HG03095 (cell line): Measurements from ENCODE around the gene RAB24.
"Not testable (repeated sequence)": the region's sequence is repeated elsewhere in the genome, so short reads cannot be mapped to it uniquely, and the experiment has no call there.

Experiments
- ATAC-seq: cut with Tn5 transposase; IDR thresholded peaks from one replicate; pipeline ENCODE4 v1.9.1; 2021; ENCODE audit warnings: moderate library complexity; ENCODE audit not compliant: unreplicated experiment

The RAB24 gene

DNA sequence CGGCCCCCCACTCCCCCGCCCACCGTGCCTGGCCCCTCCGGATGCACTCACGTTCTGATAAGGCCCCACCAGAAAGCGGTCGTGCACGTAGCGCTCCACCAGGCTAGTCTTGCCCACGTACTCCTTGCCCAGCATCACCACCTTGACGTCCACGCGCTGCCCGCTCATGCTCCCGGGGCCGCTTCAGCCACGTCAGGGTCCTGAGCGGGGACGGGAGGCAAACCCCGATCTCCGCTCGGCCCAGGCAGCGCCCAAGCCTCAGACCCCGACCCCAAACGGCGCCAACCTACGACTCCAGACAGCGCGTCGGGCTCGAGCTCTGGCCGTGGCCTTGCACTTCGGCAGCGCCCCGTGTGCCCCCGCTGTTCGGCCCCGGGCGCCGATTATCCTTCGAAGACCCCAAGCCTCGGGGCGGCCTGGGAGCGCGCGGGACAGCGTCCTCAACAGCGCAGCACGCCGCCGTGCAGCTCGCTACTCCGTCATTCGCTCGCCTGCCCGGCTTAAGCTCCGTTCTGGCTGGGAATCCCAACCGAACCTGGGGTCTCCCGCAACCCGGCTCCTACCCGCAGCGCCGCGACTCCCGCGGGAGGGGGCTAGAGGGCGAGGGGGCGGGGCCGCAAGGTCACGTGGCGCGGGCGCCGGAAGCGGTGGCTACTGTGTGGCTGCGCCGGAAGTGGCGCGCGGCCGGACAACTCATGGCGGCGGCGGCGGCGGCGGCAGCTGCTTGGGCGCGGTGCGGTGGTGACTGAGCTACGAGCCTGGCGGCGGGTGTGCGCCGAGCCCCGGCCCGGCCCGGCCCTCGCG, at the start of gene RAB24, which contains the start of gene PRELID1:
TSS of gene RAB24 (minus strand) at position 599 of the 804 bp plus-strand sequence. CDS start at position 168, 431 bp downstream.
TSS of gene PRELID1 (plus strand) at position 679 of the 804 bp plus-strand sequence. CDS start 187 bp downstream, outside the sequence.
- peak; percentile 45 for ATAC-seq

GRCh38 chr5:177353093-177353492, 49.6 kb upstream of the RAB24 start:
- ATAC-seq: no peak

GRCh38 chr5:177351392-177352329, 48.1 kb upstream of the RAB24 start, which contains the start of gene LMAN2:
Gene LMAN2, minus strand, starts transcription at chr5:177351668. Its CDS starts 21 bp downstream, at chr5:177351647.
- ATAC-seq: peak; percentile 91

DNA sequence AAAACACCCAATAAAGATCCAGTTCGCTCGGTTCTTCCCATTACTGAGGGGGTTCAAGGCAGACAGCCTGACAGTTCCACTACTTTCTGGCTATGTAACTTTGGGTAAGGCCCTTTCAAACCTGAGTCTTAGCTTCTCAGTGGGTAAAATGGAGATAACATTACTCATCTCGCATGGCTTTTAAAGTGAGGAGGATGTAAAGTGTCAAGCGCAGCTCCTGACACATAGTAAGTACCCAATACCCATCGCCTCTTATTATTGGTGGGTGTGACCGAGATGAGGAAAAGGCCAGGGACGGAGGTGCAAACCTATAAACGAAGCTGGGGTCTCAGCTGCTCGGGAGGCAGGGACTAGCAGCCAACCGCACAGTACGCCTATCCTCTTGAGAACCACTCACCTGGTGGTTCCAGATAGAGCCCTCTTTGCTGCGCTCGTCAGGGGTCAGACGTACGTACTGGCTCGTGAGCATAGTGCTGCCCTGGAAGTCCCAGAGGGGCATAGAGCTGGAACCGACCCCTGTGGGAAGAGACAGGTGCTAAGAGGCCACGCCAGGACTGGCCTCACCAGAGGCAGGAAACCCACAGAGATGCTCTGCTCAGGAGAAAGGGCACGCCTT, 47.4 kb upstream of the RAB24 start:
- ATAC-seq: peak; percentile 9

DNA sequence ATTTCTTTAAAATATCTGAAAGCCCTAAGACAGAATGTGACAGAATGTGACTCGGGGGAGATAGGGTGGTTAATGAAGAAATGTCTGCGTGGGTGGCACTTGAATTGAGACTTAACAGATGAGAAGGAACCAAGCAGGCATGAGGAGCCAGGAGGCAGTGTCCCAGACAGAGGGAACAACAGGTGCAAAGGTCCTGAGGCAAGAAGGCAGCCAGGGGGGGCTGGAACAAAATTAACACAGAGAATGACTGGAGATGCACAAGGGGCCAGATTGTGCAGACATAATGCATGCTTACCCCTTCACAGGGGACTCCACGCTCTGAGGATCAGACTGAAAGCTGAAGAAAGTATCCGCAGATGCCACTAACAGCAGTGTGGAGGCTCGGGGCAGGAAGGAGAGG, 46.2 kb upstream of the RAB24 start:
- no peak for ATAC-seq

GRCh38 chr5:177349362-177349647, 45.8 kb upstream of the RAB24 start:
- ATAC-seq: no peak

DNA sequence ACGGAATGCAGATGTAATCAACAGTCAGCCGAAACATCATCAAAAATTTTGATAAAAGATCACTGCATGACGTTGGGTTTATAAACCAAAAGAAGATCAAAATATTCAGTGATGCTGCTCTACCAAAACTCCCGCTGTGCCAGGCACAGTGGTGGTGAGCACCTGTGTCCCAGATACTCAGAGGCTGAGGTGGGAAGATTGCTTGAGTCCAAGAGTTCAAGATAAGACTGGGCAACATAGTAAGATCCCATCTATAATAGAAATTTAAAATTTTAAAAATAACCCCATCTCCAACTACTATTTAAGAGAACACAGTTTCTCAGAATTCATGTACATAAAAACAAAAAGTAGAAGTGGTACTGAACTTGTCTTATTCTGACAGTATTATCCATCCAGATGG, 44.2 kb upstream of the RAB24 start:
- ATAC-seq: no peak

DNA sequence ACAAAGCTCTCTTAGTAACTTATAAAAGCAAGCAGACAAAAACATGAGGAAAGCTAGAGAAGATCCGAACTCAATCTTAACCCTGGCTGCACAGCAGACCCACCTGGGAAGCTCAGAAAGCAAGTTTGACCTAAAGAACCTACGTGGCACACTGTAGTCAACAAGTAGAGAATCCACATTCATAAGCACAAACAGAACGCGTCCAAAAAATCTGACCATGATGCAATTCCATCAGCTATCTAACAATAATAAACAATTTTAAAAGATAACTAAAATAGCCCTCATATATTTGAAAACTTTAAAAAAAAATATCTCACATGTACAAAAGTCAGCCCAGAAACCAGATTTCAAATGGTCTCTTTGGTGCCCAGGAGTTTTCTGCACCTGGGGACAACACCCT, 43.3 kb upstream of the RAB24 start:
- no peak for ATAC-seq

GRCh38 chr5:177344891-177345290, 41.4 kb upstream of the RAB24 start:
- no peak for ATAC-seq

DNA sequence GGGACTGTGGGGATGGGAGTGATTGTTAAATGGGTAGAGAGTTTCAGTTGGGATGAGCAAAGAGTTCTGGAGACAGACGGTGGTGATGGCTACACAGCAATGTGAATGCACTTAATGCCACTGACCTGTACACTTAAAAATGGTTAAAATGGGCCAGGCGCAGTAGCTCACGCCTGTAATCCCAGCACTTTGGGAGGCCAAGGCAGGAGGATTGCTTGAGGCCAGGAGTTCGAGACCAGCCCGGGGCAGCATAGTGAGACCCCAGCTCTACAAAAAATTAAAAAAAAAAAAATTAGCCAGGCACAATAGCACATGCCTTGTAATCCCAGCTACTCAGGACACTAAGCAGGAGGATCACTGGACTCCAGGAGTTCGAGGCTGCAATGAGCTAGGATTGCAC, 40.3 kb upstream of the RAB24 start:
- no peak for ATAC-seq

GRCh38 chr5:177343000-177343399, 39.5 kb upstream of the RAB24 start:
- ATAC-seq: not testable (repeated sequence)

GRCh38 chr5:177339107-177339638, 35.7 kb upstream of the RAB24 start:
- no peak for ATAC-seq

DNA sequence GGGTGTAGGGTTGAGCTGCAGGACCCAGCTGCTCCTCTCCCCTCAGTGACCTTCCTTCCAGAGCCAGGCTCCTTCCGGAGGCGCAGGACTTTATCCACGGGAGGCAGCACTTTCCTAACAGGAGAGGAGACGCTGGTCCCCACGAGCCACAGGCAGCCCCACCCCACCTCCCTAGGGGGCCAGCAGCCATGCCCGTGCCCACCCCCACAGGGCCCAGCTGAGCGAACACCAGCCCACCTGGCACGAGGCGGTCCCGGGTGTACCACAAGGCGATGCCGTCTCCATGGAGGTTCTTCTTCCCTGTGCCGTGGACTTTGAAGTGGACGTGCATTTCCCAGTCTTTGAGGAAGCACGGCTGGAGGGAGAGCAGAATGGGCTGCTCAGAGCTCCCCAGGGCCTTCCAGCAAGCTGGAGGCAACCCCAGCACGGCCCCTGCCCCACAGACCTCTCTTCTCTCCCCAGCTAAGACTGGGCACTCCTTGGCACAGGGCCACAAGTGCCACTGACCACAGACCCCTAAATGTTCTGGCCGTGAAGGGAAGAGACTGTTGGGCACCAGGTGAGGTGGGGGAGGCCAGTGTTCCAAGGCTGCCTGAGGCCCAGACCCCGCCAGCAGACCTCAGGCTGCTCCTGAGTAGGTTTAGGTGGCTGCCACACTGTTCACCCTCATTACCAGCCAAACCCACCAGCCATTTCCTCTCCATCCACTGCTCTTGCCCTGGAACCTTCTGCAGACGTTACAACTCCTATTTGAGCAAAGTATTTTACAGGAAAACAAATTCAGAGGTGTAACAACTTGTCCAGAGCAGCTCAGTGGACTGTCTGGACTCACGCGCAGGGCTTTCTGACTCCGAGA, 35.0 kb upstream of the RAB24 start:
- no peak for ATAC-seq

DNA sequence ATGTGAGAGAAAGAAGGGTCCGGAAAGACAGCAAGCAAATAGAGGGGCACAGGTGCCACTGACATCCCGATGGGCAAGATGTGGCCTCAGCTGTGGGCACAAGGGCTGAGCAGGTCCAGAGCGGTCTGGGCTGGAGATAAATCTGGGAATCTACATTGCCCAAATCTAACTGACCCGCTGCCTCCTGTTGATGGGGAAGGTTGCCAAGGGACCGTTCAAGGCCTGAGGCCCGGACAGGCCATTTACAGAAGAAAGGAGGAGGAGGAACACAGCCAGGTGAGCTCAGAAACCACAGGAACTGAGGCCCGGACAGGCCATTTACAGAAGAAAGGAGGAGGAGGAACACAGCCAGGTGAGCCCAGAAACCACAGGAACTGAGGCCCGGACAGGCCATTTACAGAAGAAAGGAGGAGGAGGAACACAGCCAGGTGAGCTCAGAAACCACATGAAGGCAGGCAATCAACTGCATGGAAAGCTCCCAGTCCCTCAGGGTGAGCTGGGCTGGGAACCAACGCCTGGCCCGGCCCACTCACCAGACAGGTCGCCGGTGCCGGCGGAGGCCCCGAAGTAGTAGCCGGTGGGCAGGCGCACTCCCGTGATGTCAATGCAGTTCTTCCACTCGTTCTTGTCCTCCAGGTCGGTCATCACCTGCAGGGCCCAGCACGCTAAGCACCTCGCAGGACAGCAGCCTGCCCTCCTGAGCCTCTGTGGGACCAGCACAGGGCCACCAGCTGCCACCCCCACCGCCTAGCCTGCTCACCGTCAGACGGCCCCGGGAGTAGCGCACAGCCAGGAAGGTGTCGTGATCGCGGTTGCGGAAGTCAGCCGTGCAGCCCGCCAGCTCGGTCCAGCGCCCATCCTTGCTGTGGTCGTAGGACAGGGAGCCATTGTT, 33.3 kb upstream of the RAB24 start:
- ATAC-seq: no peak

- no peak for ATAC-seq
These were observed 32.6 kb upstream of the RAB24 start for GRCh38 chr5:177336112-177336511.

GRCh38 chr5:177335701-177336065, 32.2 kb upstream of the RAB24 start:
- ATAC-seq: no peak

GRCh38 chr5:177334781-177335700, 31.5 kb upstream of the RAB24 start:
- ATAC-seq: no peak

DNA sequence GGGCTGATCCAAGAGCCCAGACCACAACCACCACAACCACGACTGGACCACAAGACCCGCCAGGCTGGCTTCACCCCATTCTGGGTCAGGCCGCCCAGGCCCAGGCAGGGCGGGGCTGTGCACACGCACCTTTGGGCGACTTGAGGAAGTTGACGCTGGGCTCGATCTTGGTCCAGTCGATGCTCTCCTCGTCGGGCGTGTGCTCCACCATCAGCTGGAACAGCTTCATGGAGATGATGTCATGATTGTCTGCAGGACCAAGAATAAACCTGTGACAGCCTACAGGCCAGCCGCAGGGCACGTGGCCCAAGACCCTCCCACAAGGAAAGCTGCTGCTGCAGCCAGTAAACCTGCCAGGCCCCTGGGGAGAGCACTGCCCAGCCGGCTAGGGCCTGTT, 30.6 kb upstream of the RAB24 start:
- no peak for ATAC-seq
